Activated CD8-positive, alpha-beta T cell treated with anti-CD3 and anti-CD28 coated beads for 36 hours (primary cell): ENCODE measurements around the gene NOXA1. TPM values are rescaled to one million over a fixed set of nuclear protein-coding genes. Genes with fewer than 3 reads are reported as not detected.

Source experiments
- ATAC-seq: fragments of 200-7000 bp; cut with Tn5 transposase; one replicate; pipeline ENCODE4 v1.10.0; 2021; ENCODE audit warnings: mild to moderate bottlenecking, moderate library complexity
- CTCF ChIA-PET: fragments of 350-600 bp; sonication (Branson Sonifier 250); formaldehyde crosslinking; loops from one replicate; lab custom pipeline; 2021; ENCODE audit warnings: antibody characterized with exemption; lab: Charles Lee
- POLR2A ChIA-PET: fragments of 350-600 bp; sonication (Branson Sonifier 250); formaldehyde crosslinking; loops from one replicate; lab custom pipeline; 2021; ENCODE audit warnings: antibody characterized with exemption; lab: Charles Lee
- DNase-seq: peaks from one replicate; pipeline ENCODE4 v3.0.0-alpha.2; 2020
- H3K27ac Mint-ChIP-seq: one replicate; pipeline ENCODE4 v1.8.0; 2021; ENCODE audit warnings: mild to moderate bottlenecking, mixed read lengths
- H3K27me3 Mint-ChIP-seq: one replicate; pipeline ENCODE4 v1.8.0; 2021; ENCODE audit warnings: mixed read lengths
- H3K36me3 Mint-ChIP-seq: one replicate; pipeline ENCODE4 v1.8.0; 2021; ENCODE audit warnings: low read depth, mixed read lengths
- H3K4me1 Mint-ChIP-seq: one replicate; pipeline ENCODE4 v1.8.0; 2021; ENCODE audit warnings: low read depth, mixed read lengths
- H3K4me3 Mint-ChIP-seq: one replicate; pipeline ENCODE4 v1.8.0; 2021; ENCODE audit warnings: mild to moderate bottlenecking, moderate library complexity, mixed read lengths
- H3K9me3 Mint-ChIP-seq: one replicate; pipeline ENCODE4 v1.8.0; 2021; ENCODE audit warnings: mixed read lengths
- CTCF ChIP-seq: fragments of 200-600 bp; IDR thresholded peaks from one replicate; pipeline ENCODE4 v1.8.0; 2022; ENCODE audit warnings: antibody characterized with exemption, mild to moderate bottlenecking
- intact Hi-C: fragments of 100-400 bp; cut with micrococcal nuclease; formaldehyde crosslinking; loops from one replicate; pipeline ENCODE4 v1.10.0; 2022
- total RNA-seq, 2 experiments: library from RNA; stranded (reverse); gene quantifications; one replicate each; pipeline ENCODE4 v1.2.3, GENCODE V29; 2021

Gene NOXA1
- total RNA-seq, 2 experiments from 2014 or later, result 0.72 to 0.95 TPM

GRCh38 chr9:137441935-137442321 lies 18.7 kb downstream of the NOXA1 start:
- H3K27me3 Mint-ChIP-seq, result peaks cover 18% of the 10 kb centered on the region
- POLR2A ChIA-PET, result interaction anchor here (0.7 kb wide), 1 partner anchor 13 kb away, joined by 3 read pairs; no protein-coding TSS in a partner anchor
- DNase-seq (no peak), ATAC-seq (no peak)
- TF ChIP-seq CTCF, result no peak
- no peaks in the 10 kb centered on the region for H3K9me3 Mint-ChIP-seq
- no peaks in the 10 kb centered on the region for H3K36me3 Mint-ChIP-seq
- H3K27ac Mint-ChIP-seq, result no peak overlapping the region
- H3K4me1 Mint-ChIP-seq, result peaks cover 13% of the 10 kb centered on the region
- intact Hi-C loops, result no loop called here
- H3K4me3 Mint-ChIP-seq, result peak overlapping the region; percentile 39
- CTCF ChIA-PET, result interaction anchor here (0.7 to 1.1 kb wide), 4 partner anchors 19 to 155 kb away, joined by 3 read pairs; partner anchors contain the start of gene EXD3

DNA sequence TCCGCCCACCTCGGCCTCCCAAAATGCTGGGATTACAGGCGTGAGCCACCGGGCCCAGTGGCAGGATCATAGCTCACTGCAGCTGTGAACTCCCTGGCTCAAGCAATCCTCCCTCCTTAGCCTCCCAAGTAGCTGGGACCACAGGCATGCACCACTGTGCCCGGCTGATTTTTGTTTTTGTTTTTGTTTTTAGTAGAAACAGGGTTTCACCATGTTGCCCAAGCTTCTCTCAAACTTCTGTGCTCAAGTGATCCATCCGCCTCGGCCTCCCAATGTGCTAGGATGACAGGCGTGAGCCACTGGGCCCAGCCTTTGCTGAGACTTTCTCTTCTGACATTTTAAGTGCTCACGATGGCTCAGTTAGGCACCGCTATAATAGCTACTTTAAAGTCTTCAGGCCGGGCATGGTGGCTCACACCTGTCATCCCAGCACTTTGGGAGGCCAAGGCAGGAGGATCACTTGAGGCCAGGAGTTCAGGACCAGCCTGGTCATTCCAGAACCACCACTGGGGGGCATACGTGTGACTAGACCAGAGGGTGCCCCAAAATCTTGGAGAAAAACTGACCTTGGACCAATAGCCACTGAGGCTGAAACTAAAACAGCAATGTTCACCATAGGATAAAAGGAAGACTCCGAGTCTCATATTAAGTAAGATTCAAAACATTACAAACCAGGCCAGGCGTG lies 21.1 kb downstream of the NOXA1 start:
- Mint-ChIP-seq H3K4me1 (peaks cover 13% of the 10 kb centered on the region), H3K27ac (no peak overlapping the region), H3K36me3 (peaks cover 6% of the 10 kb centered on the region), H3K4me3 (no peak overlapping the region), H3K9me3 (no peaks in the 10 kb centered on the region), H3K27me3 (peaks cover 18% of the 10 kb centered on the region)
- CTCF ChIA-PET, result interaction anchor here (1.0 to 2.8 kb wide), 8 partner anchors 12 to 159 kb away, joined by 3 to 8 read pairs (median 5); partner anchors contain the start of genes EXD3 and NOXA1
- intact Hi-C loops, result no loop called here
- ATAC-seq (no peak), DNase-seq (no peak)
- no peak for TF ChIP-seq CTCF
- POLR2A ChIA-PET, result interaction anchor here (0.6 to 1.0 kb wide), 3 partner anchors 11 to 21 kb away, joined by 3 to 10 read pairs (median 3); partner anchors contain the start of genes EXD3 and NOXA1

- intact Hi-C loops, result no loop called here
- no peak overlapping the region for H3K4me3 Mint-ChIP-seq
- peak; percentile 80 for TF ChIP-seq CTCF
These were observed 22.1 kb downstream of the NOXA1 start for GRCh38 chr9:137445275-137445807.

DNA sequence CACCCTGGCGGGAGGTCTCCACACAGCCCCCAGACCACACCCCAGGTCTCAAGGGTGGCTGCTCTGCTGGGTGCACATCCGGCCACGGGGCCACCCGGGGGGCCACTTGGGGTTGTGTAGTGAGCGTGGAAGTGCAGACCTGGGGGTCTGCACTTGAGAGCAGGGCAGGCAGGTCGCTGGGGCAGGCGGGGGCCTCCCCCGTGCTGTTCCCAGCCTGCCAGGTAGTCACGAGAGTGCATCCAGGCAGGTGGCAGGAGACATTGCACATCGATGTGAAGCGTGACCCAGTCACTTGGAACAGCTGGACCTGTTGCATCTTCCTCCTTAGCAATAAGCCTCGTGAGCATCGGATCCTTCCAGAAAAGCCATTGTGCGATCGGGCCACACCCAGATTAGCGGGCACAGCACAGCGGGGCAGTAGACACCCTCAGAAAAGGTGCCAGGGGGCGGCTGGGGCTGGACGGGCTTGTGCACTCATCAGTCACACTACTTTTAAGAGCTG lies 22.8 kb downstream of the NOXA1 start:
- no peaks in the 10 kb centered on the region for H3K9me3 Mint-ChIP-seq
- peaks cover 16% of the 10 kb centered on the region for H3K36me3 Mint-ChIP-seq
- peaks cover 18% of the 10 kb centered on the region for H3K27me3 Mint-ChIP-seq
- no peak overlapping the region for H3K4me3 Mint-ChIP-seq
- ATAC-seq (no peak), DNase-seq (no peak)
- intact Hi-C loops, result no loop called here
- H3K4me1 Mint-ChIP-seq, result peaks cover 18% of the 10 kb centered on the region
- POLR2A ChIA-PET, result interaction anchor here (0.9 to 1.2 kb wide), 2 partner anchors 17 to 23 kb away, joined by 3 to 4 read pairs; partner anchors contain the start of gene NOXA1
- no peak for TF ChIP-seq CTCF
- no peak overlapping the region for H3K27ac Mint-ChIP-seq
- CTCF ChIA-PET, result interaction anchor here (0.6 to 2.1 kb wide), 9 partner anchors 10 to 159 kb away, joined by 3 to 8 read pairs (median 3); partner anchors contain the start of genes MRPL41 and NSMF

More at GRCh38 chr9:137445275-137445807, 22.1 kb downstream of the NOXA1 start:
- H3K9me3 Mint-ChIP-seq, result no peaks in the 10 kb centered on the region
- DNase-seq, result peak; percentile 94
- peaks cover 15% of the 10 kb centered on the region for H3K36me3 Mint-ChIP-seq
- no peak overlapping the region for H3K27ac Mint-ChIP-seq
- ATAC-seq, result peak; percentile 96
- H3K27me3 Mint-ChIP-seq, result peaks cover 18% of the 10 kb centered on the region
- ChIA-PET CTCF (interaction anchor here (0.7 to 2.1 kb wide), 10 partner anchors 11 to 159 kb away, joined by 3 to 8 read pairs (median 3); partner anchors contain the start of genes MRPL41 and NSMF), POLR2A (interaction anchor here (0.9 to 1.2 kb wide), 2 partner anchors 17 to 22 kb away, joined by 3 to 4 read pairs; partner anchors contain the start of gene NOXA1)
- H3K4me1 Mint-ChIP-seq, result peaks cover 16% of the 10 kb centered on the region
